GM12891 (cell line): Measurements from ENCODE around the gene ASB6.

Source experiments
- PAX5 ChIP-seq: IDR thresholded peaks from 2 replicates; pipeline ENCODE4 v1.6.1; 2011; ENCODE audit warnings: low read length, moderate library complexity, mild to moderate bottlenecking; ENCODE audit not compliant: insufficient read depth, severe bottlenecking
- POLR2A ChIP-seq: IDR thresholded peaks from 2 replicates; pipeline ENCODE4 v1.6.1; 2011; ENCODE audit warnings: low read depth, low read length, control low read depth
- POLR2AphosphoS5 ChIP-seq: IDR thresholded peaks from 2 replicates; pipeline ENCODE4 v1.6.1; 2011; ENCODE audit warnings: low read depth, low read length, control low read depth
- POU2F2 ChIP-seq: IDR thresholded peaks from 2 replicates; pipeline ENCODE4 v1.6.1; 2011; ENCODE audit warnings: low read depth, mild to moderate bottlenecking, control low read depth, low read length, moderate library complexity
- SPI1 ChIP-seq: IDR thresholded peaks from 2 replicates; pipeline ENCODE4 v1.6.1; 2011; ENCODE audit warnings: low read depth, low read length, control low read depth
- TAF1 ChIP-seq: IDR thresholded peaks from 2 replicates; pipeline ENCODE4 v1.6.1; 2011; ENCODE audit warnings: low read depth, low read length, control low read depth

DNA sequence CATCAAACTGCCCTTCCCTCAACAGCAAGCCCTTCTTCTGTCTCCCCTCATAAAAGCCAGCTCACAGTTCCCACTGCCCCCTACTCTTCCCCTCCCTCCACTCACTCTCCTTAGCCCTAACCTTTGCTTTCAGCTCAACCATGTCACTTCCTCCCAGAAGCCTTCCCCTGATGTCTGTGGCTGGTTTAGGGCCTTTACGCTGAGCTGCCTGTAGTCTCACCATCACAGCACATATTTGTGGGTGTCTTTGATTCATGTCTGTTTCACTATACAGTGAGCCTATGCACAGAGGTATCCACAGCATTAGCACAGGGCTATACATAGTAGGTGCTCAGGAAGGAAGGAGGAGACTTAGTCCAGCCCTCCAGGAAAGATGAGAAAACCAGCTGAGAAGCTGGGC is 55.7 kb downstream of the ASB6 start:
- TF ChIP-seq POLR2A (no peak), POLR2AphosphoS5 (no peak), TAF1 (no peak), SPI1 (peak; percentile 47; the same call in 1 of the 2 replicates), POU2F2 (no peak), PAX5 (no peak)
